ENCODE measurements around the gene FRMD5. TPM values are rescaled to one million over a fixed set of nuclear protein-coding genes. Genes with fewer than 3 reads are reported as not detected.
"Not testable (repeated sequence)": the region's sequence is repeated elsewhere in the genome, so short reads cannot be mapped to it uniquely, and the experiment has no call there.

Gene FRMD5
- total and polyA plus RNA-seq, 7 donors, result 0.41 to 1.8 (median 0.92) TPM

DNA sequence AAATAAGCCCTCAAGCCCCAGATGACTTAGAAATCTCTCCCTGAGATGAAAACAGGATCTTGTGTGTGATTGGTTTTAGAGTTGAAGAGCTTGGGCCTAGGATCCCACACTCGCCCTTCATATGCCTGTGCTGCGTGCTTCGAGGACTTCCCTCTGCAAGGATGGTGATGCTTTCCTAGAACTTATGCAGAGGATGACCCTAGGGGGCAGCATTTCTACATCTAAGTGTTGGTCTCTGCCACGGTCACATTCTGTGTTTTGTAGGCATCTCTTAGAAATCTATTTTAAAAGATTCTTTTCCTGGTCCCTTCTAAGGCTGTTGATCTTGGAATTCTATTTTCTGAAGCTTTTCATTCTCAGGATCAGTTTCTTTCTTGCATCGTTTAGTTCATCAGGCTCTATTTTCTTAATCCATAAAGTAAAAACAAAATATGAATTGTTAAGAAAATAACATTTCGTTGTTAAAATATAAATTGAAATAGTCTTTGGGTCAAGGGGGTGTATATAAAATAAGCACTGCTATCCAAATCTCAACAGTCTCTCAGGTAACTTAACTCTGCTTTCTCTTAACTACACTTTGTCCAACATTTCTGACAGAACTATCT, 322.6 kb downstream of the FRMD5 start:
- Histone ChIP-seq H3K36me3 (no peaks in the 10 kb centered on the region), H3K27me3 (no peaks in the 10 kb centered on the region), H3K27ac (no peak overlapping the region), H3K9me3 (no peaks in the 10 kb centered on the region), H3K4me3 (no peak overlapping the region), H3K4me1 (peaks cover 0 to 9% (median 0%) of the 10 kb centered on the region in 4 donors)
- TF ChIP-seq POLR2A (IDR thresholded peaks at IDR 0.05), result no peak
- TF ChIP-seq, protein P1, sequence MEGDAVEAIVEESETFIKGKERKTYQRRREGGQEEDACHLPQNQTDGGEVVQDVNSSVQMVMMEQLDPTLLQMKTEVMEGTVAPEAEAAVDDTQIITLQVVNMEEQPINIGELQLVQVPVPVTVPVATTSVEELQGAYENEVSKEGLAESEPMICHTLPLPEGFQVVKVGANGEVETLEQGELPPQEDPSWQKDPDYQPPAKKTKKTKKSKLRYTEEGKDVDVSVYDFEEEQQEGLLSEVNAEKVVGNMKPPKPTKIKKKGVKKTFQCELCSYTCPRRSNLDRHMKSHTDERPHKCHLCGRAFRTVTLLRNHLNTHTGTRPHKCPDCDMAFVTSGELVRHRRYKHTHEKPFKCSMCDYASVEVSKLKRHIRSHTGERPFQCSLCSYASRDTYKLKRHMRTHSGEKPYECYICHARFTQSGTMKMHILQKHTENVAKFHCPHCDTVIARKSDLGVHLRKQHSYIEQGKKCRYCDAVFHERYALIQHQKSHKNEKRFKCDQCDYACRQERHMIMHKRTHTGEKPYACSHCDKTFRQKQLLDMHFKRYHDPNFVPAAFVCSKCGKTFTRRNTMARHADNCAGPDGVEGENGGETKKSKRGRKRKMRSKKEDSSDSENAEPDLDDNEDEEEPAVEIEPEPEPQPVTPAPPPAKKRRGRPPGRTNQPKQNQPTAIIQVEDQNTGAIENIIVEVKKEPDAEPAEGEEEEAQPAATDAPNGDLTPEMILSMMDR (IDR thresholded peaks at IDR 0.05), result peak in 2 of 4 experiments; percentile 35 to 44
- intact Hi-C loops (cut with DNase I), result loop anchor here (5.0 kb wide), 1 partner anchor 350 kb away; no protein-coding TSS in a partner anchor
- 70 to 72% methylated on average over 6 of the region's 6 CpGs for WGBS, 2 donors
- no peak for DNase-seq

DNA sequence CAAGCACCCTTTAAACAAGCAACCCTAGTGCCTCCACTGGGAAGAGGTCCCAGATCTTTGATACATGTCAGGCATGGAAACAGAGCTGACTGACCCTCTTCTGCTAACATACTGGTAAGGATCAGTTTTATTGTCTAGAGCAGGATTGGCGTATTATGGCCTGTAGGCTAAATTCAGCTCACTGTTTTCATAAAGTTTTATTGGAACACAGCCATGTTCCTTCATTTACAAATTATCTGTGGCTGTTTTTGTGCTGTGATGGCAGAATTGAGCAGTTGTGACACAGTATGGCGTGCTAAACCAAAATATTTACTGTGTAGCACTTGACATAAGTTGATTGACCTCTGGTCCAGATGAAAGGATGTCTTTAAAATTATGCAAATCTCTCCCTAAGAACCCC, 323.2 kb downstream of the FRMD5 start:
- H3K4me3 ChIP-seq, result no peak overlapping the region
- H3K36me3 ChIP-seq, result peaks cover 0 to 3% (median 0%) of the 10 kb centered on the region in 4 donors
- intact Hi-C loops (cut with DNase I), result loop anchor here (5.0 kb wide), 1 partner anchor 350 kb away; no protein-coding TSS in a partner anchor
- WGBS, 2 donors, result 83 to 88% methylated on average over 2 of the region's 2 CpGs
- TF ChIP-seq, protein P1 (IDR thresholded peaks at IDR 0.05), result no peak
- TF ChIP-seq POLR2AphosphoS5 (IDR thresholded peaks at IDR 0.05) (no peak), EP300 (IDR thresholded peaks at IDR 0.05) (no peak), POLR2A (IDR thresholded peaks at IDR 0.05) (no peak)
- no peaks in the 10 kb centered on the region for H3K9me3 ChIP-seq
- peaks cover 0 to 9% (median 0%) of the 10 kb centered on the region in 4 donors for H3K4me1 ChIP-seq
- no peaks in the 10 kb centered on the region for H3K27me3 ChIP-seq
- H3K27ac ChIP-seq, result peak overlapping the region in 1 of 4 donors; percentile 14
- no peak for DNase-seq

DNA sequence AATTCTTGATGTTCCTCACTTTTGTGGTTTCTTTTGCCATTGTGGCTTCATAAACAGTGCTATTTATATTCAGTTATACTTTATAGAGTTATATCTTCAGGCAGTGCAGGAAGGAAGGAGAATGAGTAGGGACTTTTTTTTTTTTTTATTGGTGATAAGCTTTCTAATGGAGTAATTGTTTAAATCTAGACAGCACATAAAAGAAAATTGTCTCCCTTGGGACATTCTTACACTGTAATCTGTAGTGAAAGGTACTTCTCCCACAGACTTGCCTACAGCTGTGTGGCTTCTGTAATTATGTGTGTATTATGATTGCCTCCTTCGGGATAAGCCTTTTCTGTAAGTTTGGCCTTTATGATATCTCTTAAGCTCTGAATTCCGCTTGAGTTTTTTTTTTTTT, 326.7 kb downstream of the FRMD5 start:
- WGBS, 2 donors, result 90 to 95% methylated on average over 2 of the region's 2 CpGs
- Histone ChIP-seq H3K4me1 (peaks cover 0 to 9% (median 0%) of the 10 kb centered on the region in 4 donors), H3K4me3 (no peak overlapping the region), H3K27me3 (no peaks in the 10 kb centered on the region), H3K36me3 (peaks cover 0 to 11% (median 5%) of the 10 kb centered on the region in 4 donors), H3K27ac (no peak overlapping the region), H3K9me3 (no peaks in the 10 kb centered on the region)
- intact Hi-C loops (cut with DNase I), result no loop called here
- DNase-seq, result no peak
- TF ChIP-seq EP300 (IDR thresholded peaks at IDR 0.05) (no peak), POLR2A (IDR thresholded peaks at IDR 0.05) (no peak), POLR2AphosphoS5 (IDR thresholded peaks at IDR 0.05) (no peak)
- TF ChIP-seq, protein P1 (IDR thresholded peaks at IDR 0.05), result no peak

DNA sequence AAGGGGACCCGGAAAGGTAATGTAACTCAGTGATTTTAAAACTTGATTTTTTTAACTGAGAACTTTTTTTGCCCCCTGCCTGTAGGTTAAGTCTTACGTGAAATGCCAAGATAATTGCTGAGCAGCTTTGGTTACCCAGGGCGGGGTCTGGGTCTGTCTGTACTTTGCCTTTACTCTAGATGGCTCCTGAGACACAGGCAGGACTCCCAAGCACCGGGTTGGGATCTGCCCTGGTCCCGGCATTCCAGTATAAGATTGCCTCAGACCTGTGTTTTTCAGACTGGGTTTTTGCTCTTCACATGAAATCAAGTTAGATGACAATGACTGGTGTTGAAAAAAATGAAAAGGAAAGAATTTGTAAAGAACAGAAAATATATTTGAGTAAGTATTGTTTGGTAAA, 328.0 kb downstream of the FRMD5 start:
- intact Hi-C loops (cut with DNase I), result no loop called here
- Histone ChIP-seq H3K27me3 (no peaks in the 10 kb centered on the region), H3K9me3 (no peaks in the 10 kb centered on the region), H3K36me3 (peaks cover 0 to 12% (median 7%) of the 10 kb centered on the region in 4 donors), H3K27ac (no peak overlapping the region), H3K4me3 (no peak overlapping the region), H3K4me1 (peaks cover 0 to 7% (median 0%) of the 10 kb centered on the region in 4 donors)
- TF ChIP-seq, protein P1 (IDR thresholded peaks at IDR 0.05), result no peak
- TF ChIP-seq EP300 (IDR thresholded peaks at IDR 0.05), result no peak
- TF ChIP-seq POLR2AphosphoS5 (IDR thresholded peaks at IDR 0.05), result no peak
- TF ChIP-seq POLR2A (IDR thresholded peaks at IDR 0.05), result no peak
- 31 to 78% methylated on average over 5 of the region's 5 CpGs for WGBS, 2 donors
- DNase-seq, result no peak

DNA sequence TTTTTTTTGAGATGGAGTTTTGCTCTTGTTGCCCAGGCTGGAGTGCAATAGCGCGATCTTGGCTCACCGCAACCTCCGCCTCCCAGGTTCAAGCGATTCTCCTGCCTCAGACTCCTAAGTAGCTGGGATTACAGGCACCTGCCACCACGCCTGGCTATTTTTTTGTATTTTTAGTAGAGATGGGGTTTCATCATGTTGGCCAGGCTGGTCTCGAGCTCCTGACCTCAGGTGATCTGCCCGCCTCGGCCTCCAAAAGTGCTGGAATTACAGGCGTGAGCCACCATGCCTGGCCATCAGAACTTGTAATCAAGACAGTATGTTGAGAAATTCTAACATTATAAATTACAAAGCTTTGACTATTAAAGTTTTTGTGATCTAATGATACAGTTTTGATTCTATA, 328.4 kb downstream of the FRMD5 start:
- intact Hi-C loops (cut with DNase I); H3K9me3 ChIP-seq; H3K27ac ChIP-seq; H3K4me1 ChIP-seq; H3K4me3 ChIP-seq; DNase-seq; H3K27me3 ChIP-seq: not testable (repeated sequence)
- WGBS, 2 donors, result 96 to 97% methylated on average over 10 of the region's 10 CpGs
- peaks cover 0 to 12% (median 7%) of the 10 kb centered on the region in 4 donors for H3K36me3 ChIP-seq

Data from sigmoid colon (tissue), 7 donors.